ENCODE results near the gene PTPRG. TPM values are rescaled to one million over a fixed set of nuclear protein-coding genes. Genes with fewer than 3 reads are reported as not detected.

Gene PTPRG
- total and polyA plus RNA-seq, 10 of the 15 experiments (the other 5 are each of a cell fraction or from before 2014, with no cell fraction given) = 0.29 to 20.7 (median 1.4) TPM

DNA sequence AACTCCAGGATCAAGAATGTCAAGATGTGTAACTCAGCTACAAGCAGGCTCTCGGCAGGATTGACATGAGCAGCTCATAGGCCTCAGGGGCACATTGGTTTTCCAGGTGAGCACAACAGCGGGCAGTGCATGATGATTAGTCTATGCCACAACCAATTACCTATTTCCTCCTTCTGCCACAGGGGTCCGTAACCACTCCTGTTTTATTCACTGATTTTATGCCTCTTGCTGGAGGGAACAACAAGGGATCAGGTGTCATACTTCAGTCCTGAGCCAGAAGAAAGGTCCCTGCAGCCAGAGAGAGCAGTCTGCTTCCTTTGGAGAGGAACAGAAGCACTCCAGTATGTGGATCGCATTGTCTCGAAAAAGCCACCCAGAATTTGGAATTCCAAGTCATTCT lies 35.1 kb upstream of the PTPRG start:
- TF ChIP-seq FOXK2 (IDR thresholded peaks at IDR 0.05) (no peak), KAT2A (conservative IDR thresholded peaks at IDR 0.05; ENCODE audit: control insufficient read depth, low read depth, low read length) (no peak), SKIL (IDR thresholded peaks at IDR 0.05; ENCODE audit: low read depth, poor library complexity, severe bottlenecking) (no peak), REST (IDR thresholded peaks at IDR 0.05; ENCODE audit: low read depth, low read length) (no peak), NR2C1 (IDR thresholded peaks at IDR 0.05) (no peak), JUND (IDR thresholded peaks at IDR 0.05; ENCODE audit: low read depth, low read length) (no peak), HDAC2 (IDR thresholded peaks at IDR 0.05) (no peak), MEF2B (IDR thresholded peaks at IDR 0.05; ENCODE audit: partially characterized antibody, poor library complexity, severe bottlenecking) (no peak), CREB1 (IDR thresholded peaks at IDR 0.05; ENCODE audit: low read depth) (no peak), BMI1 (IDR thresholded peaks at IDR 0.05; ENCODE audit: borderline replicate concordance) (no peak), PML (IDR thresholded peaks at IDR 0.05; ENCODE audit: low read length) (no peak)
- BruUV-seq (replicated peaks) = no TSS peak
- no peaks in the 10 kb centered on the region; the same call in 1 of the 2 replicates for H3K4me1 ChIP-seq (ENCODE audit: control insufficient read depth, insufficient read depth, low read length)
- no peaks in the 10 kb centered on the region for H3K79me2 ChIP-seq (ENCODE audit: control insufficient read depth, insufficient read depth, low read length)
- no peaks in the 10 kb centered on the region for H4K20me1 ChIP-seq (ENCODE audit: control insufficient read depth, insufficient read depth)
- H3K27me3 ChIP-seq (replicated peaks in 1 of 2; ENCODE audit: control insufficient read depth in 2 of 2, insufficient read depth in 2 of 2, low read length in 1 of 2) = no peaks in the 10 kb centered on the region
- no peak overlapping the region for H3K4me3 ChIP-seq
- H3K36me3 ChIP-seq (ENCODE audit: control insufficient read depth in 2 of 2, insufficient read depth in 2 of 2, low read length in 1 of 2) = no peaks in the 10 kb centered on the region
- H3K4me2 ChIP-seq (ENCODE audit: control insufficient read depth, insufficient read depth) = no peak overlapping the region
- CTCF ChIA-PET = no interaction called here
- no peak overlapping the region for H3K27ac ChIP-seq (ENCODE audit: control insufficient read depth, insufficient read depth)
- FAIRE-seq (no peak), ATAC-seq (no peak), DNase-seq (ENCODE audit: low read depth, low spot score) (no peak)
- SMC1A ChIA-PET (ENCODE audit: uncharacterized antibody, unreplicated experiment) = no interaction called here
- in situ Hi-C loops (cut with MboI) = no loop called here
- POLR2A ChIA-PET = no interaction called here
- no peak overlapping the region for H2AFZ ChIP-seq (ENCODE audit: control insufficient read depth, low read depth, low read length)
- intact Hi-C loops (cut with micrococcal nuclease; ENCODE audit: unreplicated experiment) = no loop called here
- H3K9ac ChIP-seq (ENCODE audit: control insufficient read depth, insufficient read depth, low read length) = no peak overlapping the region
- 60% methylated on average over 5 of the region's 5 CpGs for WGBS (ENCODE audit: insufficient coverage, insufficient replicate concordance, low lambda C conversion rate, missing lambda C conversion rate)
- H3K9me3 ChIP-seq (replicated peaks; ENCODE audit: control insufficient read depth, insufficient read depth, low read length) = no peaks in the 10 kb centered on the region
- RAD21 ChIA-PET (ENCODE audit: unreplicated experiment) = no interaction called here
